ENCODE results near the gene HMCN2. TPM values are rescaled to one million over a fixed set of nuclear protein-coding genes. Genes with fewer than 3 reads are reported as not detected.

HMCN2 gene
- total RNA-seq, 2 experiments from 2014 or later, result not detected

DNA sequence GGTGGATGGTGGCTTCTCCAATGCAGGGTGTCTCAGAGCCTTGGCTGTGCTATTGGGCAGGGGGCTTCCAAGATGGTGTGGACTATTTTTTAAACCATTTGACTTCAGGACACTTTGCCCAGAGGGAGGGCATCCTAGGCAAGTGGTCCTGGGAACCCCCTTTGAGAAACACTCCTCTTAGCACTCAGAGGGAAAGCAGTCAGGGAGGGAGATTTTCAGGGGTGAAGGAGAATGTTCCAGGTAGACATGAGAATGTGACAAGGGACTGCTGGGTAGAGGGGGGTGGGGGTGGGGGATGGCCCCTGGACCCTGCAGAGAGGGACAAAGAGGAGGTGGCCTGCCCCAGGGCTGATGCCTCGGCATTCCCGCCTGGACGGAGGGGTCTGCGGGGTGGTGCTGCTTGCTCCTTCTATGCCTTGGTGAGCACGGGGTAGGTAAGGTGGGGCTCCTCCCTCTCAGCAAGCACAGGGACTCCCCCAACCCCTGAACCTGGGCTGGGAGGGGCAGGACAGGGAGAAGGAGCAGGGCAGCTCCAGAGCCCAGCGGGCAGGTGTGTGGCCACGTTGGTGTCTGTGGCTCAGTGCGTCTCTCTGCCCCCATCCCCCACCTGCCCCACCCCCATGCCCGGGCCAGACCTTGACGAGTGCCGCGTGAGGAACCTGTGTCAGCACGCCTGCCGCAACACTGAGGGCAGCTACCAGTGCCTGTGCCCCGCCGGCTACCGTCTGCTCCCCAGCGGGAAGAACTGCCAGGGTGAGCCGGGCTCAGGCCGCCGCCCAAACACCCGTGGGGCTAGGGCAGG lies 165.4 kb downstream of the HMCN2 start:
- no peaks in the 10 kb centered on the region for H3K4me1 ChIP-seq (ENCODE audit: insufficient read depth, low read length, poor library complexity, severe bottlenecking)
- H3K9me3 ChIP-seq (ENCODE audit: low read length), result no peaks in the 10 kb centered on the region
- TF ChIP-seq, protein P1, sequence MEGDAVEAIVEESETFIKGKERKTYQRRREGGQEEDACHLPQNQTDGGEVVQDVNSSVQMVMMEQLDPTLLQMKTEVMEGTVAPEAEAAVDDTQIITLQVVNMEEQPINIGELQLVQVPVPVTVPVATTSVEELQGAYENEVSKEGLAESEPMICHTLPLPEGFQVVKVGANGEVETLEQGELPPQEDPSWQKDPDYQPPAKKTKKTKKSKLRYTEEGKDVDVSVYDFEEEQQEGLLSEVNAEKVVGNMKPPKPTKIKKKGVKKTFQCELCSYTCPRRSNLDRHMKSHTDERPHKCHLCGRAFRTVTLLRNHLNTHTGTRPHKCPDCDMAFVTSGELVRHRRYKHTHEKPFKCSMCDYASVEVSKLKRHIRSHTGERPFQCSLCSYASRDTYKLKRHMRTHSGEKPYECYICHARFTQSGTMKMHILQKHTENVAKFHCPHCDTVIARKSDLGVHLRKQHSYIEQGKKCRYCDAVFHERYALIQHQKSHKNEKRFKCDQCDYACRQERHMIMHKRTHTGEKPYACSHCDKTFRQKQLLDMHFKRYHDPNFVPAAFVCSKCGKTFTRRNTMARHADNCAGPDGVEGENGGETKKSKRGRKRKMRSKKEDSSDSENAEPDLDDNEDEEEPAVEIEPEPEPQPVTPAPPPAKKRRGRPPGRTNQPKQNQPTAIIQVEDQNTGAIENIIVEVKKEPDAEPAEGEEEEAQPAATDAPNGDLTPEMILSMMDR (conservative IDR thresholded peaks at IDR 0.05; ENCODE audit: low read length), result no peak
- TF ChIP-seq EZH2phosphoT487 (IDR thresholded peaks at IDR 0.05; ENCODE audit: borderline replicate concordance, low read depth, low read length), result no peak
- intact Hi-C loops (cut with micrococcal nuclease; ENCODE audit: unreplicated experiment), result no loop called here
- BruUV-seq (replicated peaks), result no TSS peak
- no peak overlapping the region for H3K27ac ChIP-seq (ENCODE audit: low read depth, low read length, poor library complexity, severe bottlenecking)
- H3K36me3 ChIP-seq (ENCODE audit: insufficient read depth, low read length), result no peaks in the 10 kb centered on the region
- DNase-seq (ENCODE audit: low spot score), result no peak
- POLR2A ChIA-PET, result no interaction called here
- H3K4me2 ChIP-seq (ENCODE audit: low read length), result no peak overlapping the region
- no peak overlapping the region for H2AFZ ChIP-seq (ENCODE audit: low read length)
- CTCF ChIA-PET (ENCODE audit: unreplicated experiment), result no interaction called here
- H4K20me1 ChIP-seq (ENCODE audit: insufficient read depth, low read length), result no peaks in the 10 kb centered on the region
- no peaks in the 10 kb centered on the region for H3K79me2 ChIP-seq (ENCODE audit: insufficient read depth, low read depth, low read length)
- no peak overlapping the region for H3K4me3 ChIP-seq (ENCODE audit: low read depth, low read length, poor library complexity, severe bottlenecking)
- no peaks in the 10 kb centered on the region for H3K9me2 ChIP-seq (ENCODE audit: insufficient read depth, low read length)

DNA sequence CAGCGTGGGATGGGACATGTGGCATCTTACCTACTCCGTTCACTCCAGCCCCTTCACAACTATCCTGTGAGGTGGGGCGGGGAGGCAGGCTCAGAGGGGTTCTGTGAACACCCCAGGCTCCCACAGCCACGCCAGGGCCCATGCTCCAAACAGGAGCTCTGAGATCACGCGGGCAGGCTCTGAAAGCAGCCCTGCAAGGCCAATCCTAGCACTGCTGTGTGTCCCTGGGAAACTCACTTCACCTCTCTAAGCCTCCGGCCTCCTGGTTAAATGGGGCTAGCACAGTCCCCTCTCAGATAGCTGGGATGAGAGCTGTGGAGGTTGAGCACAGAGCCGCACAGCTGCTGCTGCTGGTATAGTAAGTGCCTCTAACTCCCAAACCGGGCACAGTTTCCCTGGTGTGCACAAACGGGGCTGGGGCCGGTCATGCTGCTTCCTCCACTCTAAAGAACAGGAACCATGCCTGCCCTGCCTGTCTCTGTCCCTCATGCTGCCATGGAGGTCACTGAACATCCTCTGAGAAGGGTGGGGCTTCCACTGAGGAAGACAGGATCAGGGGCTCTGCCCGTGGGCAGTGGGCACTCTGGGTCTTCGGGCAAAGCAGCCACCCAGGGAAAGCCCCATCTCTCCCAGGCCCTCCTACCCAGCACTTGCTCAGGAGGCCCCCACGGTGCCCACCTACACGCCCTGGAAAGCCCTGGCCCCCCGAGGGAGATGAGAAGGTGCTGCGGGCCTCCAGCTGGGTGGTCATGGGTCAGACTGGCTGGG lies 166.2 kb downstream of the HMCN2 start:
- Histone ChIP-seq H3K4me1 (ENCODE audit: insufficient read depth, low read length, poor library complexity, severe bottlenecking) (no peaks in the 10 kb centered on the region), H4K20me1 (ENCODE audit: insufficient read depth, low read length) (no peaks in the 10 kb centered on the region), H3K4me3 (ENCODE audit: low read depth, low read length, poor library complexity, severe bottlenecking) (no peak overlapping the region), H3K79me2 (ENCODE audit: insufficient read depth, low read depth, low read length) (no peaks in the 10 kb centered on the region), H3K36me3 (ENCODE audit: insufficient read depth, low read length) (no peaks in the 10 kb centered on the region), H2AFZ (ENCODE audit: low read length) (no peak overlapping the region), H3K9me3 (ENCODE audit: low read length) (no peaks in the 10 kb centered on the region), H3K27ac (ENCODE audit: low read depth, low read length, poor library complexity, severe bottlenecking) (no peak overlapping the region), H3K4me2 (ENCODE audit: low read length) (no peak overlapping the region), H3K9me2 (ENCODE audit: insufficient read depth, low read length) (no peaks in the 10 kb centered on the region)
- no TSS peak for BruUV-seq (replicated peaks)
- intact Hi-C loops (cut with micrococcal nuclease; ENCODE audit: unreplicated experiment), result no loop called here
- POLR2A ChIA-PET, result no interaction called here
- no peak for DNase-seq (ENCODE audit: low spot score)
- CTCF ChIA-PET (ENCODE audit: unreplicated experiment), result no interaction called here
- TF ChIP-seq, protein P1 (conservative IDR thresholded peaks at IDR 0.05; ENCODE audit: low read length), result no peak
- TF ChIP-seq EZH2phosphoT487 (IDR thresholded peaks at IDR 0.05; ENCODE audit: borderline replicate concordance, low read depth, low read length), result no peak

DNA sequence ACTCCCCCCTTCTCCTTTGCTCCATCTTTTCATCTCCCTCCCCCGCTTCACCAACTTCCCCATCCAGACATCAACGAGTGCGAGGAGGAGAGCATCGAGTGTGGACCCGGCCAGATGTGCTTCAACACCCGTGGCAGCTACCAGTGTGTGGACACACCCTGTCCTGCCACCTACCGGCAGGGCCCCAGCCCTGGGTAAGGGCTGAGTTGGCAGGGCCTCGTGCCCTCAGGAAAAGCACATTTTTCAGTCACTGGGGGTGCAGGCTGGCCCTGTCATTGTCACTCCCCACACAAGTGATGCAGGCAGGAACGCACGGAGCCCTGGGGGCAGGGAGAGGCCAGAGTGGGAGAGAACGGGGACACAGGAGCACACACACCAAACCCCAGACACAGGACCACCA lies 166.8 kb downstream of the HMCN2 start:
- ChIA-PET POLR2A (no interaction called here), CTCF (ENCODE audit: unreplicated experiment) (no interaction called here)
- TF ChIP-seq, protein P1 (conservative IDR thresholded peaks at IDR 0.05; ENCODE audit: low read length), result no peak
- TF ChIP-seq EZH2phosphoT487 (IDR thresholded peaks at IDR 0.05; ENCODE audit: borderline replicate concordance, low read depth, low read length), result no peak
- Histone ChIP-seq H3K36me3 (ENCODE audit: insufficient read depth, low read length) (no peaks in the 10 kb centered on the region), H3K4me2 (ENCODE audit: low read length) (no peak overlapping the region), H3K9me3 (ENCODE audit: low read length) (no peaks in the 10 kb centered on the region), H3K9me2 (ENCODE audit: insufficient read depth, low read length) (no peaks in the 10 kb centered on the region), H4K20me1 (ENCODE audit: insufficient read depth, low read length) (no peaks in the 10 kb centered on the region), H3K79me2 (ENCODE audit: insufficient read depth, low read depth, low read length) (no peaks in the 10 kb centered on the region), H3K27ac (ENCODE audit: low read depth, low read length, poor library complexity, severe bottlenecking) (no peak overlapping the region), H2AFZ (ENCODE audit: low read length) (no peak overlapping the region), H3K4me1 (ENCODE audit: insufficient read depth, low read length, poor library complexity, severe bottlenecking) (no peaks in the 10 kb centered on the region), H3K4me3 (ENCODE audit: low read depth, low read length, poor library complexity, severe bottlenecking) (no peak overlapping the region)
- intact Hi-C loops (cut with micrococcal nuclease; ENCODE audit: unreplicated experiment), result no loop called here
- BruUV-seq (replicated peaks), result no TSS peak
- DNase-seq (ENCODE audit: low spot score), result no peak

Measured in OCI-LY7 (cell line).